Activated T-cell treated with anti-CD3 and anti-CD28 coated beads, Interleukin-2, amount 50 U/mL, for 1 hour (primary cell): ENCODE results near the gene SORCS1.

Experiments
- DNase-seq: peaks from one replicate; pipeline ENCODE4 v3.0.0-alpha.2; 2020

SORCS1 gene

DNA sequence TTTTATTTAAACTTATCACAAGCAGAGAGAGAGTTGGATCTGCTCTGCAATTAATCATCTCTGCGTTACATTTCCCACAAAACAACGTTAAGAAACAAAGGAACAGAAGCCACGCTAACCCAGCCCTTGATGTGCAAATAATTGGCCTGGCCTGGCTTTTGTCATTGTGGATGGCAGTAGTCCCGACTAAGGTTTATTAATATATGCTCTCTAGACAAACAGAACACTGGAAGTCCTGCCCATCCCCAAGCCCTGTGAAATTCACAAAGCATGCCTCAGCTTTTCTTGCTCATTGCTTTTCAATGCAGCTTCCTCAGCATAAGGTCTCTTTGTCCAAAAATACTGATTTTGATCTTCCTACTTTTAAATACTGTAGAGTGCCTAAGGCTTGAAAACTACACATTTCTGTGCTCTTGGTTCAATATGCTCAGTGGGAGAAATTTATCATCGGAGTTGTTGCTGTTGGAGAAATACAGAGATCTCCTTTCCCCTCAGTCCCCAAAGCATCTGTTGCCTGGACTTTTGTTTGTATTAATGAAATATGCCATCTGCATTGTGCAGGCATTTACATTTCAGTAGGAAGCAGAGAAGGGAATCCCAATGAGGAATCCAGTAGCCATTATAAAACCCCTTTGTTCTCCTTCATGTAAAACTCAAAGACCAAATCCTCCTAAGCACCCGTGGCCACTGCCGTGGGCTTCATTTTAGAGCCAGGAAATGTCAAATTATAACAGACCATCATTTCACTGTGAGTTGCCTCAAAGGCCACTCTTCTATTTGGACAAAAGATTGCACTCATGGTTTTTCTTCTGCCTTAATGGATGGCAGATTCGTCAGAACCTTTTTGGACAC lies 61.1 kb downstream of the SORCS1 start:
- no peak for DNase-seq

DNA sequence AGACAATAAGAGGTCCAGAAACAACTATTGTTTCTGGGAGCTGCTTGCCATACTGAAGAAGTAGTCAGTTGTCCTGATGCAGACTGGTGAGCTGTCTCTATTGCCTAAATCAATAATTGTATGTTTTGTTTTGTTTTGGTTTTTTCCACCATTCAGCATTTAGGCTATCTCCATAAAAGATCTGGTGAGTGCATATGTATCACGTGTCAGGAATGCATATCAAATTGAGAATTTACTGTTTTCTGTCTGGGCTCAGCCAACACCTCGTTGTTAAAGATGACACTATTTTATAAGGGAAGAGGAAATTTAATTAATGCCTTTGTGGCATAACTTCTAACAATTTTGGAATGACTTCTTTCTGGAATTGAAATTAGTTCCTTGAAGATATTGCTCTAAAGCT lies 66.2 kb downstream of the SORCS1 start:
- DNase-seq = no peak

DNA sequence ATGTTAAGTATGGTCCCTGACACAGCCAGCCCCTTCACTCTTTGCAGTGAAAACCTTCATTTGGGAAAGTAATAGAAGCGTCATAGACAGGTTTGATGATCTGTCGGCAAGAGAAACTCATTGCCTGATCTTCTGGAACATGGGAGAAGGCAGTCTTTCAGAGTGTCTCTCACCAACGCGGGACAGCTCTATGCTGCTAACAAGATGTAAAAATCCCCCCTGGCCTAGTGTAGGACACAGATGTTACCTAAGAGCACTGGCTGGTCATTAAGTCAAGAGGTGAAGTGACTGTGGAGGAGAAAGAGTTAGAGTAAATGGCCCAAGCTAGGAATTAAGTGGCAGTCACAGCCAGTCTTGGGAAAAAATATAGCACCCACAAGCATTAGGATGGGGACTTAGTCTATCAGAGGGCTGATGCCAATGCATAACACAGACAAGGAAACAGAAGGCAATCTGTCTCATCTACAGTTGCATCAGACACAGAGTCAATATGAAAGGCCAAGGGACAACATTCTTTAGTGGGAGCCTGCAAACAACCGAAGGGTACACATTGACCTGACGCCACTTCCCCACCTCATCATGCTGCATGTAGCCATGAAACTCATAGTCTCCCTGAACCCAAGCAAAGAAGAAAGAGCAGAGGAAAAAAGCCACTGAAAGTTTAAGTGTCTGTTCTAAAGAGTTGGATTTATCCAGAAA lies 69.5 kb downstream of the SORCS1 start:
- DNase-seq = no peak

DNA sequence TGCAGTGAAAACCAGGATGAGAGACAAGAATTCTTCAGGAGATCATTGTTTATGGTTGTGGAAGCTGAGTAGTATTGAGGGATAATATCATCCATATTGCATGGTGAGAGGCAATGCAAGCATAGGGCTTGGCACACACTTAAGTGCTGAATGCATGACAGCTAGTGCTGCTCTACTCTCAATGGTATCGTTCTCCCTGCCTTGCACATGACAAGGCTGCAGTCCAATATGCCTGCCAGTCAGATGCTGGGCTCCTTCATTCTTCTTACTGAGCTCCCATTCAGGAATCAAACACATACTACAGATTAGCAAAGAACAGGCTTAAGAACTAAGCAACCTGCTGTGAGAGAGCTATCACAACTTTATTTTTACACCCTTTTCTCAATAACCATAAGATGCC lies 72.2 kb downstream of the SORCS1 start:
- DNase-seq = no peak

DNA sequence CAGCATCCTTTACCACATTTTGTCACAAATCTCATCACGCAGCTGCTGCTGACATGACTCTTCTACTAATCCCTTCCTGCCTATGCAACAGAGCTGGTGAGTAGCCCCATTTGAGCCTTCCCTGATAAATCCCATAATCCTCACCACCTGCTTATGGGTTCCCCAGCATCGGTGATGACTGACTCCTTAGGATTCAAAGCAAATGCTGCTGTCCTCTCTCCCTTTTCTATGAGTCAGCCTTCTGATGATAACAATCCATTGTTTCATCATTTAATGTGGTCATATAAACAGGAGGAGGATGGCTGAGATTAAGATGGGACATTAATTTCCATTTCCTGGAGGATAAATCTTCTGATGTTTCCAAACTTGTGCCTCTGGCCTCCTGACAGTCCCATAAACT lies 73.4 kb downstream of the SORCS1 start:
- no peak for DNase-seq

DNA sequence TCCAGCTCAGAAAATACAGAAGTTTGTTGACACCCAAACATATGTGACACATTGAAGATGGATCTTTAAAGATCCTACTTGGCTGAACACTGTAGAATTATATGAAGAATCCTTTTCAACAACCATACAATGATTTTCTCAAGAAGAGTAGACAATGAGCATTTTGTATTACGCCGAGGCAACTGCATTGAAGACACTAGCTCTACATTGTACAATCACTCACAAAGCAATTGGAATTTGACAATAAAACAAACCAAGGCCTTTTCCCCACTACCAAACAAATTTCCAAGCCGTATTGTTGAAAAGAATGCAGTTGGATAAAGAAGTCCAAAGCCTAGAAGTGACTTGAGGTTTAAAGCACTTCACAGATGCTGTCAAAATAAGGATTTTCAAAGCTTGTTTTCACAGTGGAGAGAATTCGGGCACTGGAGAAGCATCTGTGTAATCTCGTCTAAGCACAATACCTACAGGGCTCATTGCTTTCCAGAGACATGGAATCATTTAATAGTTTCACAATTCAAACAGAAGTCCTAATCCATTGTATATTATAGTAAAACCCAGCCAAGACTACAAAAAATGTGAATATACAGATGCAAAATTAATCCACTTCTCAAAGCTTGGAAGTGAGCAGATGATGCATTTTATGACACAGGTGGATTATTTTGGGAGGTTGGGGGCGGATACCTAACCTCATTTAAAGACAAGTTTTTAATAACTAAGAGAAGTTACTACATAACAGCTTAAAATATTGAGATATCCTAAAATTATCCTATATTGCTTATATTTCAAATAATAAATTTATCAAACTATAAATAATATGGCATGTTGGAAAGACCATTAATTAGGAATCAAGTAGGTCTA lies 78.6 kb downstream of the SORCS1 start:
- DNase-seq = no peak

DNA sequence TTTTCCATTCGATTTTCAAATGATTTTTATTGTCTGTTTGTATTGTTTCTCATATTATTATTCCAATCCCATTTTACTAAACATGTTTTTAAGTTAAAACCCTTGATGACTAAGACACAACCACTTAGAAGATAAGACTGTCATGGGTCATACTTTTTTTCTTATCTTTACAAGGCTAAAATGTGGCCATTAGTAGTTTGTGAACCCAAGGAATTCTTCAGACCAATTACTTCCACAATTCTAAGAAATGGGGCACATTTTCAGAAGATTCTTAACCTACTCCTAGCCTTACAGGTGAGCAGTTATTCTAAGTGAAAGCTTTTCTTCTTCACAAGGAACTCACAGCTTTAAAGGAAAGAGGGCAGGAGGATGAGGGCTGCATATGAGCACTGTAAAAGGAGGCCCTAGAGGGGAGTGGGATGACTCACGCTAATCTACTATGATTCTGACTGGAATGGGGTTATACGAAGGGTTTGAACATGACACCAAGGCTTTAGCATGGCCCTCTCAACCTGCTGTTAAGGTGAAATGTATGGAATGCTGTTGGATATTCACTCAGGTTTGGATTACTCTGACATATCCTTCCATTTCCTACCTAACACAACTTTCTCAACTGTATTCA lies 81.0 kb downstream of the SORCS1 start:
- no peak for DNase-seq

DNA sequence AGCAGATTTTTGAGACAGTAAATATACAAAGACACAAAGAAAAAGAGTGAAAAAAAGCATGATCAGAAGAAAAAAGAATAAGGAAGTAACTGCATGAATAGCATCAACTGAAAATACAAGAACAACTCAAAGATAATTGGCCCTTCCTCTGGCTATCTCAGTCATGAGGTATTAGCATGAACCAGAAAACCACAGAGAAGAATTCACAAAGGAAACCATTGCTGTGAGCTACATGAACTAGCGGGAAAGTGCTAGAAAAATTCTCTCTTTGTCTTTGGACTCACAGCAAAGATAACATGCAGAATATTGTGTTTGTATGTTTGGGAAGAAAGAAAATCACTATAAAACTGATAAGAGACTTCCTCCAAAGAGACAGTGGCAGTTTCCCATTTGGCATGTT lies 82.9 kb downstream of the SORCS1 start:
- DNase-seq = no peak

DNA sequence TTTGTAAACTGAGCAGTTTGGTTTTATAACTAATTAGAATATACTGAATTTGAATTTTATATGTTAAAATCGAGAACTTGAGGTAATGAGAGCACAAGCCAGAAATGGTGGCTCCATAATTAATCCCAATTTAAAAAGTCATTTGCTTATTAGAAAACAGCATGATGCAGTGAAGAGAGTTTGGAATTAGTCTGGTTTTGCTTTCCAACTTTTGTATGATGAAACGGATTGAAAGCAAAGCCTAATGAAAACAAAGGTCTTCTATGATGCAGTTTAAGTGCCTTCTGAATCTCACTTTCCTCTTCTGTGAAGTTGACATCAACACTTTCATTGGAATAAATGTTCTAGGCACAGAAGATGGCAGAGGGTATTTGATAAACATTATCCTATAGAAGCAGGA lies 89.4 kb downstream of the SORCS1 start:
- DNase-seq = no peak

DNA sequence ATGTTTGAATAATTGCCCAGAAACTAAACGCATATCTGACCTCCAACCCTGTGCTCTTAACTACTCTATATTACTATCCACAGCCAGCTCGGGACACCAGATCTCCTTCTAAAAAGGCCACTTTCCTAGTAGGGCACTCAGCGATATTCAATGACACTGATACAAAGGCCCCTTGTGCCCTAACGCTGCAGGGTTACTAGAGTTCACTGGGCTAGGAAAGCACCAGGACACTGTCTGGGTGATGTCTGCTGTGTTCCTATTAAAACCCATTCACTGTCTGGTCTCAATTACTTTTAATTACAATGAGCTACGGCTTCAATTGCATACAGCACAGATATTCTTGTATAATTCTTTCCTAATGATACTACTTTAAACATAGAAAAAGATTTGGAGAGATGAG lies 91.7 kb downstream of the SORCS1 start:
- DNase-seq = no peak

DNA sequence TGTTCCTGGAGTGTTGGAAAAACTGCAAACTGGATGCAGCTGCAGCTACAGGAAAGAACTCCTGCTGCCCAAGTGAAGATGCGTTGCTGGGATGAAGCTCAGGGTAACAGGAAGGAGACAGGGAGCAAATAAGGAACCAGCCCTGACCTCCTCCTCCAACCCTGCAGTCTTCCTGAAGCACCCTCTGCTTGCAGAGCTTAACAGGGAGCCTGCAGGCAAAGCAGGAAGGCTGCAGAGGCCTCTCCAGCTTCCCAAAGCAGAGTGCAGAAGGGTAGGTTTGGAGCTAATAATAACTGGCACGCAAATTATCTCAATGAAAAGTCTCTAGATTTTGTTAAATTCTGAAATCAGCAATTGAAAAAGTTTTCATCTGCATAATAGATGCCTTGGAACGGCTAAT lies 92.5 kb downstream of the SORCS1 start:
- DNase-seq = no peak

DNA sequence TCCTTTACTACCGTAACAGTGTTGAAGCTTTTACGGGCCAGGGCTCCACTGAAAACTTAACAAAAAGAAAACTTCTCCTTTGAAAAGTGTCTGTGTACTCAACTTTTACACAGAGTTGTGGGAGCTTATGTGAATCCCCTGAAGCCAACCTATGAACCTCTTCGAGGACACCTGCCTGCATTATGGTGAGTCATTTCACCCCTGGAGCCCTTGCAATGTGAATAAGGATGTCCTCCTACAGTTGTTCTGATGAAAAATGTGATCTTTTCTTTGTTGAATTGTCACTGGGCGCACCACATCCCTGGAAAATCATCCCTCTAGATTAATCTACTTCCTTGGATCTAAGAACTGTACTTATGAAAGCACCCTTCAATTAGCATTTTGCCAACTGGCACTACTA lies 93.2 kb downstream of the SORCS1 start:
- DNase-seq = no peak

DNA sequence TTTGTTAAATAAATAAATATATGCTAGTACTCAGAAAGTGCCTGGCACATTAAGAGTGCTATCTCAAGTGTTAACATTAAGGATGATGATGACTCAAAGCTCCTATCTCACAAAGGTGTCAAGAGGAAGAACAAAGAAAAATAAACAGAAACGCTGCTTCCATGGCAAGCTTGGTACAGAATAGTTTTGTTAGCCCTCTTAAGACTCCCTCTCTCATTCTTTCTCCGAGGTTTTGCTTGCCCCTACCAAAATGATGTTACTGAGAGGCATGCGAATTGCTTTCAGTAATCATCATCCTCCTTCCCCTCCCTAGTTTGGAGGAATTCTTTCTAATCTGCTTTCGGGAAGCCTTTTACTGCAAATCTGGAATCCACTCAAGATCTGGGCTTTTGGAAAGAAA lies 96.7 kb downstream of the SORCS1 start:
- DNase-seq = no peak

DNA sequence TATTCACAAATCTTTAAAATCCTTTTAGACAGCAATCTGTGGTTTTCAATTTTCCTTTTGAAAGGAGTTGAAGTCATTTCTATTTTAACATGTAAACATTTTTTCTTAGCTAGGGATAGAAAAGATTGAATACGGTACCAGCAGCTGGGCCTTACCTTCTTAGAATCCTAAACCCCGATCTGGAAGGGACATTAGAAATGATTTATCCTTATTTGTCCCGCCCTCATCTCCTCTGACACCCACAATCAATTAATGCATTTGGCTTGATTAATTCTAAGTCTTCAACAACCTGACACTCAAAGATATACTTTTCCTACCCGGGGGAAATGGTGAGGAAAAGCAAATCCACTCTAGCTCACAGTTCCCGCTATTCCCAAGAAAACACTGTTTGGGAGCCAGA lies 100.4 kb downstream of the SORCS1 start:
- no peak for DNase-seq

DNA sequence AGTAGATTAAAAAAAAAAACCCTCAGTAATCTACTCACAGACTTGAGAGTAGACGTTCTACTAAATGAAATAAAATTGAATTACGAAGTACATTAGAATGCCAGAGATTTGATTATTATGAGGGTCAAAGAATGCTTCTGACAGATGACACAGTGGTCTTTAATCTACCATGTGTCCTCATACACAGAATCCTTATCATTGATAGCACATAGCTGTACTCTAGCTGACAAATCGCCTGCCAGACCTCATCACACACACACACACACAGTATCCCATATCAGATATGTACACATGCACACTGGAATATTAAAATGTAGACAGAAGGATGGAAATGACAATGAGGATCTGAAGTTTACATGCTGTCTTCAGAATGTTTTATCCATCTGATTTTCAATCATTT lies 104.6 kb downstream of the SORCS1 start:
- no peak for DNase-seq

DNA sequence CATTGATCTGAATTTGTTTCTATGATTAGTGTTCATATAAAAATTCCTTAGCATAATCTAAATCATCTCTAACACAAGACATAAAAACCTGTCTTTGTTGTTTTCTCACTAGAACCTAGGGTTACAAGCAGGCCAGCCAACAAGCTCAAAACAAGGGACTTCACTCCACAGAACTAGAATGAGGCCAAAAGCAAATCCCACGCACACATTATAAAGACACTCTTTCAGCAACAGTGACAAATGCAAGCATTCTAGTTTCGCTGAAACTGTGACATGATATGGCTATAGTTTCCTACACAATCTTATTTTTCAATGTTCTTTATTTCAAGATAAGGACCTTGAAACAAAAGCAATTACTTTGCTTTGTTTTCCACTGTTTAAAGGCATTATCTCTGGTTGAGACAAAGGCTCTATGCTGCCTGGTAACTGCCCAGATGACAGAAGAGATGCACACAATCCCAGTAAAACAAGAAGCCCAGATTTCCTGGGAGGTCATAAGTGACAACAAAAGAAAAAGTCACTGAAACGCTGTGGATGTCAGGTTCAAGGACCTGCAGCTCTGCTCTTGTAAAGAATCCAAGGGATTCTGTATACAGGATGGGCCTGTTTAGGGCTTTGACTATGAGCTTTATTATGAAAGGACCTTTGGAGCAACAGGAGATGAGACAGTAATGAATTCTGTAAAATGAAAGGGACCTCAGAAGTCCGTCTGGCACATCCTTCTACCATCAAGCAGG lies 105.3 kb downstream of the SORCS1 start:
- no peak for DNase-seq

DNA sequence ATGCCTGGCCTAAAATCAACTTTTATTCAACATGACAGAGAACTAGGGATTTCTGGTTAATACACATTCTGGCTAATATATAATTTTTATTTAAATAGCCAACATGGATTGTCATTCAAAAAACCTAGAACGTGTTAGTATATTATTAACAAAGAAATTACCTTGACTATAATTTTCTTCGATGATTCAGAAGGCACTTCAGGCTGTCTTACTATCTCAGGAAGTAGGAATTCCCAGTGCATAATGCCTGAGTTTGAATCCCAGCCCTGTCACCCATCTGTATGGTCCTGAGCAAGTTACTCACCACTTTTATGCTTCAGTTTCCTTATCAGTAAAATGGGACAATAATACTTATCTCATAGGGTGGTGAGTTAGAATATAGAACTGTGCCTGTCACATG lies 106.2 kb downstream of the SORCS1 start:
- no peak for DNase-seq

DNA sequence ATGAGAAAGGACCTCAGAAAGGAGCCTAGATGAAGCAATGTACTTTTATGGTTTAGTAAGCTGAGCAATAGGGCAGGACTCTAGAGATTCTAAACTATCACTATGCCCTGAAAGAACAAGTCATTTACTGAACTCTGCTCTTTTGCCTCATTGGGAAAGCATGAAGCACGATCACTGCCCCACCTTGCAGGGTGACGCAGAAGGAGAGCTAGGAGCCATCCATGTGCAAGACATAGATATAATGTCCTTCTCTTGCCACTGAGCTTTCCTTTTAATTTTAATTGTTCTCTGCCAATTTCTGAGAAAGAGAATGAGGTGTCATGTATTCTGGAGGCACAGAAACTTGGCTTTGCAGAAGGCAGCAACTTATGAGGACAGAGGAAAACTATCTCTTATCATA lies 108.3 kb downstream of the SORCS1 start:
- no peak for DNase-seq

DNA sequence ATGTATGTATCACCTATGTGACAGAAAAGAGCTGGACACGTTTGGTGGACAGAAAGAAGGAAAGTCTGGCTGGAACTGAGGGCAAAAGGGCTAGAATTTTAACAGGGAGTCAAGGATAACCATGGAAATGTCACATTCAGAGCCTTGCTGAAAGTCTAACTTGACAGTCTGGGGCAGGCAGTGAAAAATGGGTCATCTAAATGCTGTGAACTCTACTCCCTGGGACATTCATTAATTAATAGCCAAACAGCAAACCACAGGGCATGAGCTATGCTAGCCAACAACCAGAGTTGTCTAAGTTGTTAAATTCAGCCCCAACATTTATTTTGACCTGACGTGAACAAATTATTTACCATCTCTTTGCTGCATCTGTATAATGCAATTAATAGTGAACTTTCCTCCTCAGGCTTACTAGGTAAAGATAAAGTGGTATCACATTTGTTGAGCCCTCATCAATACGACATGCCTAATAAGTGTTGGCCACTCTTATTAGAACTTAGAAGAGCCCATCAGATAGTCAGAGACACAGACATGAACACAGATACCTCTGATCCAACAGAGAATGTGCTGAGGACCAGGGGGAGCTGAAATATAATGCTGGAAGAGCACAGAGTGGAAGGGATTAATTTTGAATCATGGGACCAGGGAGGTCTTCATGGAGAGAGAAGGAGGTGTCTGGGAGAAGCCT lies 109.9 kb downstream of the SORCS1 start:
- no peak for DNase-seq

DNA sequence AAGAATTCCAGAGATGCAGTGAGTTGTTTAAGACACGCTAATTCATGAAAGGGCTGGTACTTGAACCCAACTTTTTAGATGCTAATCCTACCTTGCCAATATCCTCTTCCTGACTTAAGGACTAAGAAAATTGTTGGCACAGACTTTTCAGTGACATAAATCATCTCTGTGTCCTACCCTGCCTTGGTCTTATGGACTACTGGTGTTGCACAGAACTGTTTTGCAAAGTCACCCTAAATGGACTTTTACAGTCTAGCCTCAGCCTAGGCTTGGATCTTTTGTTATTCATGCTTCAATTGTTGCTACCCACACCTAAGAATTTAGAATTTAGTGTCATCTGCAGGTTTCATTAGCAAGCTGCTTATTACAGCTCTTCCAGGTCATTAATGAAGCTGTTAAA lies 112.7 kb downstream of the SORCS1 start:
- no peak for DNase-seq

DNA sequence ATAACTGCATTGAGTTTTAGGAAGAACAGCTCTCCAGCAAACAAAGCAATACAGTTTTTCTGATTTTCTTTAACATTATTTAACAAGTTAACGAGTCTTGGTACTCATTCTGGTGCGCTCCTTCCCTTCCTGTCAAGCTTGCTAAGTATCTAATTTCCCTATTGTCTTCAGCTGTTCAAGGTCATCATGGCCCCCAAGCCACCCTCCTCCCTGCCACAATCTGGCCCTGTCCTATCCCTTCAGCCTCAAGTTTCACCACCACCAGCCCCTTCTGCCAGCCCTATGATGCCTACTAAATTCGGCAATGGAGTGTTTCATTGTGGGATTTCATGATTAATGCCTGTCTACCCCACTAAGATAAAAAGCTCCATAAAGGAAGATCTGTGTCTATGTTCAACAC lies 121.0 kb downstream of the SORCS1 start:
- no peak for DNase-seq
